Measurements from ENCODE around the gene PDIA6.

DNA sequence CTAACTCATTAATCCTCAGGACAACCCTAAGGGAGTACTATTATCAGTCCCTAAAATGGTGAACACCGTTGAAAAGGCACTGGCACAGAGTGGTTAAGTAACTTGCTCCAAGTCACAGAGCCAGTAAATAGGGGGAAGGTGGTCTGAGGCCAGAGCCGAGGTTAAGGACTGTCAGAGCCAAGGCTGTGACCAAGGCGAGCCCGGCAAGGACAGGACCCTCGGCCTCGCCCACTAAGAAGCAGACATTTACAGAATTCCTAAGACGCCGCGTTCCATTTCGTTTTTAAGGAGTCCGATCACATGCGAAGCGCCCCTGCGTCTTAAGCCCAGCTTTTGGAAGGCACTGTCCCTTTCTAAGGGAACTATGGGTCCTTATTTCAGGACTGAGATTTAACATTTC, 1.1 kb downstream of the PDIA6 start:
- TF ChIP-seq, protein P1, sequence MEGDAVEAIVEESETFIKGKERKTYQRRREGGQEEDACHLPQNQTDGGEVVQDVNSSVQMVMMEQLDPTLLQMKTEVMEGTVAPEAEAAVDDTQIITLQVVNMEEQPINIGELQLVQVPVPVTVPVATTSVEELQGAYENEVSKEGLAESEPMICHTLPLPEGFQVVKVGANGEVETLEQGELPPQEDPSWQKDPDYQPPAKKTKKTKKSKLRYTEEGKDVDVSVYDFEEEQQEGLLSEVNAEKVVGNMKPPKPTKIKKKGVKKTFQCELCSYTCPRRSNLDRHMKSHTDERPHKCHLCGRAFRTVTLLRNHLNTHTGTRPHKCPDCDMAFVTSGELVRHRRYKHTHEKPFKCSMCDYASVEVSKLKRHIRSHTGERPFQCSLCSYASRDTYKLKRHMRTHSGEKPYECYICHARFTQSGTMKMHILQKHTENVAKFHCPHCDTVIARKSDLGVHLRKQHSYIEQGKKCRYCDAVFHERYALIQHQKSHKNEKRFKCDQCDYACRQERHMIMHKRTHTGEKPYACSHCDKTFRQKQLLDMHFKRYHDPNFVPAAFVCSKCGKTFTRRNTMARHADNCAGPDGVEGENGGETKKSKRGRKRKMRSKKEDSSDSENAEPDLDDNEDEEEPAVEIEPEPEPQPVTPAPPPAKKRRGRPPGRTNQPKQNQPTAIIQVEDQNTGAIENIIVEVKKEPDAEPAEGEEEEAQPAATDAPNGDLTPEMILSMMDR (IDR thresholded peaks at IDR 0.05), result no peak
- TF ChIP-seq POLR2AphosphoS5 (IDR thresholded peaks at IDR 0.05; ENCODE audit: low read depth, low read length), result no peak
- TF ChIP-seq, protein P2, sequence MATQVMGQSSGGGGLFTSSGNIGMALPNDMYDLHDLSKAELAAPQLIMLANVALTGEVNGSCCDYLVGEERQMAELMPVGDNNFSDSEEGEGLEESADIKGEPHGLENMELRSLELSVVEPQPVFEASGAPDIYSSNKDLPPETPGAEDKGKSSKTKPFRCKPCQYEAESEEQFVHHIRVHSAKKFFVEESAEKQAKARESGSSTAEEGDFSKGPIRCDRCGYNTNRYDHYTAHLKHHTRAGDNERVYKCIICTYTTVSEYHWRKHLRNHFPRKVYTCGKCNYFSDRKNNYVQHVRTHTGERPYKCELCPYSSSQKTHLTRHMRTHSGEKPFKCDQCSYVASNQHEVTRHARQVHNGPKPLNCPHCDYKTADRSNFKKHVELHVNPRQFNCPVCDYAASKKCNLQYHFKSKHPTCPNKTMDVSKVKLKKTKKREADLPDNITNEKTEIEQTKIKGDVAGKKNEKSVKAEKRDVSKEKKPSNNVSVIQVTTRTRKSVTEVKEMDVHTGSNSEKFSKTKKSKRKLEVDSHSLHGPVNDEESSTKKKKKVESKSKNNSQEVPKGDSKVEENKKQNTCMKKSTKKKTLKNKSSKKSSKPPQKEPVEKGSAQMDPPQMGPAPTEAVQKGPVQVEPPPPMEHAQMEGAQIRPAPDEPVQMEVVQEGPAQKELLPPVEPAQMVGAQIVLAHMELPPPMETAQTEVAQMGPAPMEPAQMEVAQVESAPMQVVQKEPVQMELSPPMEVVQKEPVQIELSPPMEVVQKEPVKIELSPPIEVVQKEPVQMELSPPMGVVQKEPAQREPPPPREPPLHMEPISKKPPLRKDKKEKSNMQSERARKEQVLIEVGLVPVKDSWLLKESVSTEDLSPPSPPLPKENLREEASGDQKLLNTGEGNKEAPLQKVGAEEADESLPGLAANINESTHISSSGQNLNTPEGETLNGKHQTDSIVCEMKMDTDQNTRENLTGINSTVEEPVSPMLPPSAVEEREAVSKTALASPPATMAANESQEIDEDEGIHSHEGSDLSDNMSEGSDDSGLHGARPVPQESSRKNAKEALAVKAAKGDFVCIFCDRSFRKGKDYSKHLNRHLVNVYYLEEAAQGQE (IDR thresholded peaks at IDR 0.05; ENCODE audit: insufficient read depth in 1 of 2, low read depth in 2 of 2, low read length in 1 of 2), result no peak
- TF ChIP-seq TCF7L2 (IDR thresholded peaks at IDR 0.05; ENCODE audit: low read depth, low read length), result no peak
